Sciatic nerve (tissue), 2 donors: ENCODE measurements around the gene PIK3CD. TPM values are rescaled to one million over a fixed set of nuclear protein-coding genes. Genes with fewer than 3 reads are reported as not detected.

ENCODE experiments used
- ATAC-seq: fragments of 200-7000 bp; cut with Tn5 transposase; one replicate; pipeline ENCODE4 v1.9.1; 2020; ENCODE audit warnings: mild to moderate bottlenecking, moderate library complexity
- DNase-seq: peaks from one replicate; pipeline ENCODE4 v3.0.0-alpha.2; 2020; ENCODE audit warnings: low spot score
- intact Hi-C: fragments of 100-400 bp; cut with DNase I; formaldehyde crosslinking; loops from one replicate; pipeline ENCODE4 v1.14.2; 2022
- total RNA-seq: library from RNA; stranded (reverse); fragmentation: NEBNext Ultra II Directional; extraction: Animal tissue kit (Norgen Biotek cat#: 25700); gene quantifications from one replicate; pipeline ENCODE4 v1.2.1, GENCODE V29; 2021
- donor health status: DM: no; HTN: no; CAD: no.
- donor health status: DM: no; HTN: no; CAD: no.

PIK3CD gene
- 17.9 TPM for total RNA-seq

GRCh38 chr1:9651565-9652378 lies at the start of gene PIK3CD:
TSS of gene PIK3CD (plus strand) at chr1:9651731. CDS start at chr1:9710456, 58,725 bp downstream.
- intact Hi-C loops, result no loop called here
- DNase-seq, result no peak
- peak; percentile 30 for ATAC-seq

GRCh38 chr1:9601942-9602793 lies 49.4 kb upstream of the PIK3CD start:
- ATAC-seq (no peak), DNase-seq (no peak)
- intact Hi-C loops, result no loop called here

GRCh38 chr1:9602794-9603167 lies 48.8 kb upstream of the PIK3CD start:
- intact Hi-C loops, result no loop called here
- DNase-seq (no peak), ATAC-seq (peak; percentile 16)

- DNase-seq, result no peak
- ATAC-seq, result no peak
- intact Hi-C loops, result no loop called here
These were observed 48.2 kb upstream of the PIK3CD start for GRCh38 chr1:9603307-9603706.

- ATAC-seq (no peak), DNase-seq (no peak)
- intact Hi-C loops, result no loop called here
These were observed 47.5 kb upstream of the PIK3CD start for GRCh38 chr1:9603766-9604753.

- DNase-seq (no peak), ATAC-seq (no peak)
- intact Hi-C loops, result no loop called here
These were observed 46.7 kb upstream of the PIK3CD start for GRCh38 chr1:9604836-9605235.

- DNase-seq (no peak), ATAC-seq (no peak)
- intact Hi-C loops, result no loop called here
These were observed 45.5 kb upstream of the PIK3CD start for GRCh38 chr1:9605946-9606455.

- ATAC-seq (no peak), DNase-seq (no peak)
- intact Hi-C loops, result no loop called here
These were observed 45.1 kb upstream of the PIK3CD start for GRCh38 chr1:9606458-9606857.

GRCh38 chr1:9606948-9607347 lies 44.6 kb upstream of the PIK3CD start:
- ATAC-seq, result no peak
- DNase-seq, result no peak
- intact Hi-C loops, result no loop called here

- intact Hi-C loops, result no loop called here
- DNase-seq (peak; percentile 48), ATAC-seq (no peak)
These were observed 44.2 kb upstream of the PIK3CD start for GRCh38 chr1:9607352-9607751.

GRCh38 chr1:9609998-9610397 lies 41.5 kb upstream of the PIK3CD start:
- no peak for DNase-seq
- intact Hi-C loops, result no loop called here
- no peak for ATAC-seq

- DNase-seq (no peak), ATAC-seq (no peak)
- intact Hi-C loops, result no loop called here
These were observed 41.0 kb upstream of the PIK3CD start for GRCh38 chr1:9610548-9610947.

- no peak for ATAC-seq
- DNase-seq, result no peak
- intact Hi-C loops, result no loop called here
These were observed 39.8 kb upstream of the PIK3CD start for GRCh38 chr1:9611716-9612115.

- intact Hi-C loops, result no loop called here
- ATAC-seq (no peak), DNase-seq (peak; percentile 41)
These were observed 39.2 kb upstream of the PIK3CD start for GRCh38 chr1:9612162-9612845.

GRCh38 chr1:9612871-9613624 lies 38.5 kb upstream of the PIK3CD start:
- DNase-seq (peak; percentile 51), ATAC-seq (no peak)
- intact Hi-C loops, result no loop called here

GRCh38 chr1:9613625-9614299 lies 37.8 kb upstream of the PIK3CD start:
- intact Hi-C loops, result no loop called here
- no peak for ATAC-seq
- DNase-seq, result no peak
